HepG2 (cell line): ENCODE measurements around the gene MRPL27. TPM values are rescaled to one million over a fixed set of nuclear protein-coding genes. Genes with fewer than 3 reads are reported as not detected.

ENCODE experiments used
- ATAC-seq: fragments of 200-7000 bp; cut with Tn5 transposase; 3 replicates; pipeline ENCODE4 v1.9.1; 2020; ENCODE audit warnings: mild to moderate bottlenecking, moderate library complexity
- BruUV-seq: library from RNA; stranded (reverse); fragments of 400-500 nt; replicated peaks from 2 replicates; lab custom pipeline; 2021; lab: Mats Ljungman, UMichigan
- CTCF ChIA-PET: fragments of 300-600 bp; formaldehyde crosslinking; extraction: SDS; loops from one replicate; lab custom pipeline; 2021; ENCODE audit warnings: low total read pairs, inconsistent platforms, low intra/inter-chr PET ratio; lab: Yijun Ruan, JAX
- POLR2A ChIA-PET: fragments of 350-600 bp; sonication (Branson Sonifier 250); formaldehyde crosslinking; loops from one replicate; lab custom pipeline; 2020; ENCODE audit warnings: antibody characterized with exemption, inconsistent platforms; lab: Yijun Ruan, JAX
- DNase-seq: peaks from one replicate; pipeline ENCODE4 v3.0.0-alpha.2; 2015; ENCODE audit warnings: low spot score
- FAIRE-seq: peaks from 3 replicates; lab custom pipeline; 2011; peaks lifted over from hg19 to GRCh38; lab: Jason Lieb, UNC
- H2AFZ ChIP-seq: one replicate; pipeline ENCODE4 v1.6.1; 2011; ENCODE audit warnings: low read length, inconsistent platforms
- H3K27ac ChIP-seq: fragments of 300-600 bp; 3 replicates; pipeline ENCODE4 v1.8.0; 2011; ENCODE audit warnings: mixed run types, mild to moderate bottlenecking, mixed read lengths, low read length, inconsistent platforms; ENCODE audit not compliant: insufficient read depth; ENCODE audit errors: extremely low read length
- H3K27me3 ChIP-seq, 2 experiments: fragments of 200-600 bp in 1 of 2; 2 replicates in 1 of 2; 3 replicates in 1 of 2; pipeline versions ENCODE4 v1.6.0 to v1.8.0; 2011; ENCODE audit warnings: low read length in 2 of 2, mild to moderate bottlenecking in 2 of 2, moderate library complexity in 2 of 2, inconsistent platforms in 1 of 2; ENCODE audit not compliant: insufficient read depth in 2 of 2, control insufficient read depth in 1 of 2
- H3K36me3 ChIP-seq, 2 experiments: fragments of 200-600 bp in 1 of 2; replicated peaks in 1 of 2; 2 replicates in 1 of 2; 3 replicates in 1 of 2; pipeline versions ENCODE4 v1.5.1 to v1.8.0; 2011; ENCODE audit warnings: low read length in 2 of 2, inconsistent platforms in 1 of 2; ENCODE audit not compliant: insufficient read depth in 2 of 2, control insufficient read depth in 1 of 2
- H3K4me1 ChIP-seq: 2 replicates; pipeline ENCODE4 v1.5.1; 2012; ENCODE audit warnings: low read length, inconsistent platforms; ENCODE audit not compliant: insufficient read depth
- H3K4me2 ChIP-seq: 2 replicates; pipeline ENCODE4 v1.6.0; 2011; ENCODE audit warnings: low read depth, low read length, inconsistent platforms
- H3K4me3 ChIP-seq, 3 experiments: fragments of 200-600 bp in 1 of 3; sonication (generic), shearing (Covaris generic) in 1 of 3; replicated peaks in 1 of 3; 2 replicates each; pipeline ENCODE4 v1.5.1; 2011 to 2016; ENCODE audit warnings: low read length in 3 of 3, inconsistent platforms in 2 of 3, low read depth in 2 of 3, mild to moderate bottlenecking in 2 of 3, control low read depth in 1 of 3, mixed read lengths in 1 of 3; ENCODE audit not compliant: insufficient read depth in 1 of 3
- H3K79me2 ChIP-seq: one replicate; pipeline ENCODE4 v1.6.1; 2011; ENCODE audit warnings: low read length, inconsistent platforms; ENCODE audit not compliant: insufficient read depth
- H3K9ac ChIP-seq: 2 replicates; pipeline ENCODE4 v1.6.0; 2011; ENCODE audit warnings: mild to moderate bottlenecking, low read depth, low read length, inconsistent platforms; ENCODE audit not compliant: insufficient read depth
- H3K9me3 ChIP-seq: 2 replicates; pipeline ENCODE4 v1.5.1; 2012; ENCODE audit warnings: mild to moderate bottlenecking, low read length
- H4K20me1 ChIP-seq: 2 replicates; pipeline ENCODE4 v1.6.0; 2011; ENCODE audit warnings: inconsistent platforms, mild to moderate bottlenecking, low read length, moderate library complexity; ENCODE audit not compliant: insufficient read depth
- ZMAT3 ChIP-seq: sonication (generic); formaldehyde crosslinking; conservative IDR thresholded peaks from 2 replicates; pipeline ENCODE4 v1.7.0; 2021; ENCODE audit warnings: missing genetic modification reagents
- ZNF333 ChIP-seq: sonication (generic); formaldehyde crosslinking; IDR thresholded peaks from 2 replicates; pipeline ENCODE4 v1.4.0; 2020; ENCODE audit warnings: mild to moderate bottlenecking, missing genetic modification reagents, borderline replicate concordance
- ZNF577 ChIP-seq: sonication (generic); formaldehyde crosslinking; IDR thresholded peaks from 2 replicates; pipeline ENCODE4 v1.4.0; 2020; ENCODE audit warnings: mild to moderate bottlenecking, low read depth, missing genetic modification reagents, borderline replicate concordance
- ZNF619 ChIP-seq: sonication (generic); formaldehyde crosslinking; IDR thresholded peaks from 2 replicates; pipeline ENCODE4 v1.4.0; 2020; ENCODE audit warnings: mild to moderate bottlenecking, missing genetic modification reagents
- WGBS: methylation state at CpG from one replicate; pipeline ENCODE4 v1.1.6; 2017; ENCODE audit warnings: low lambda C conversion rate; 5-methylcytosine and 5-hydroxymethylcytosine counted together
- in situ Hi-C: cut with HindIII; loops from 2 replicates; pipeline ENCODE4 v1.10.0; 2017; ENCODE audit warnings: low pct_unique_long_range_greater_than_20kb; ENCODE audit not compliant: extremely low pct_ligation_motif_present
- intact Hi-C: fragments of 100-400 bp; cut with micrococcal nuclease; formaldehyde crosslinking; loops from one replicate; pipeline ENCODE4 v1.10.0; 2022; ENCODE audit not compliant: unreplicated experiment
- polyA plus RNA-seq, 8 experiments: library from polyadenylated mRNA; depleted of rRNA in 3 of 8; stranded (reverse) in 7 of 8; unstranded in 1 of 8; fragments of >200 nt; fragmentation: Illumina TruSeq in 4 of 8; extraction: Trizol in 4 of 8; gene quantifications; 2 replicates each; pipeline versions ENCODE4 v1.2.1 to v1.2.3, GENCODE V29; 2011 to 2016; ENCODE audit warnings: low read depth in 4 of 8, missing spikeins in 1 of 8, mixed read lengths in 1 of 8; ENCODE audit not compliant: insufficient read depth in 1 of 8
- total RNA-seq, 5 experiments: library from RNA; depleted of rRNA; stranded (reverse); fragments of >200 nt; fragmentation: Illumina TruSeq; extraction: Trizol; gene quantifications; 2 replicates each; pipeline ENCODE4 v1.2.3, GENCODE V29; 2016; ENCODE audit warnings: low read depth in 1 of 5
- TF ChIP-seq, protein P1 (sequence below): sonication (generic); formaldehyde crosslinking; IDR thresholded peaks from 2 replicates; pipeline ENCODE4 v1.9.0; 2022; ENCODE audit warnings: missing genetic modification reagents, mild to moderate bottlenecking, borderline replicate concordance
- TF ChIP-seq, protein P2 (sequence below), 2 experiments: fragments of 450-650 bp in 1 of 2; sonication (generic) in 1 of 2; formaldehyde crosslinking in 1 of 2; IDR thresholded peaks; 2 replicates each; pipeline versions ENCODE4 v1.6.1 to v1.8.0; 2016 to 2022; ENCODE audit warnings: antibody characterized with exemption in 1 of 2, mild to moderate bottlenecking in 1 of 2, missing genetic modification reagents in 1 of 2
- TF ChIP-seq, protein P3 (sequence below): sonication (generic); formaldehyde crosslinking; IDR thresholded peaks from 2 replicates; pipeline ENCODE4 v1.4.0; 2020; ENCODE audit warnings: mild to moderate bottlenecking, low read depth, missing genetic modification reagents
- TF ChIP-seq, protein P4 (sequence below): sonication (generic); formaldehyde crosslinking; IDR thresholded peaks from 2 replicates; pipeline ENCODE4 v1.4.0; 2020; ENCODE audit warnings: missing genetic modification reagents; ENCODE audit errors: not compliant biosample characterization

MRPL27 gene
- total and polyA plus RNA-seq, 2 of the 13 experiments (the other 11 are each of a cell fraction or from before 2014, with no cell fraction given): 137 to 217 TPM

DNA sequence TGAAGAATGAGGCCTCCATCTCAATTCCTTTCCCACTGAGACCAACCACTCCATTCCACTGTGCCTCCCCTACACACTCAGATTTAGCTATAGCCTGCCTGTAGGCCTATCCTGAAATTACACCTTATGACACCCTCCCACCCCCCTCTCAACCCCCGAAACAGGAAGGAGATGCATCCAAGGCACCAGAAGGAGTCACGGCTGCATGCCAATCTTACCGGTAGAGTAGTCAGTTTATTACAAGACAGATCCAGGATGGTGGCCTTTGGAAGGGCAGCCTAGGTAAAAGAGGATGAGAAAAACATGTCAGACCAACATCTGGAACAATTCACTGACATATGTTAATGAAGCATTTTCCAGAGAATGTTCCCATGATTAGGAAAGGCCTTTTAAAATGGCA is 21.7 kb upstream of the MRPL27 start:
- Histone ChIP-seq H3K4me1 (peaks cover 27% of the 10 kb centered on the region), H4K20me1 (peaks cover 15% of the 10 kb centered on the region; the same call in 1 of the 2 replicates), H2AFZ (no peak overlapping the region), H3K9ac (0 out of 2 replicates have a peak overlapping the region, but pooled peaks have one; percentile 9), H3K4me2 (peak overlapping the region; percentile 95), H3K36me3 (peaks cover 35 to 50% of the 10 kb centered on the region in 2 experiments), H3K79me2 (peaks cover 47% of the 10 kb centered on the region), H3K27ac (no peak overlapping the region), H3K9me3 (peaks cover 4% of the 10 kb centered on the region; the same call in 1 of the 2 replicates), H3K27me3 (peaks cover 0 to 3% of the 10 kb centered on the region in 2 experiments; a peak in 1 of 5 replicates), H3K4me3 (no peak overlapping the region)
- ChIA-PET CTCF (no interaction called here), POLR2A (no interaction called here)
- no TSS peak for BruUV-seq
- ATAC-seq (no peak), FAIRE-seq (peak; percentile 37), DNase-seq (no peak)
- WGBS: 81% methylated on average over 3 of the region's 3 CpGs
- intact Hi-C loops: no loop called here
- TF ChIP-seq, protein P1, sequence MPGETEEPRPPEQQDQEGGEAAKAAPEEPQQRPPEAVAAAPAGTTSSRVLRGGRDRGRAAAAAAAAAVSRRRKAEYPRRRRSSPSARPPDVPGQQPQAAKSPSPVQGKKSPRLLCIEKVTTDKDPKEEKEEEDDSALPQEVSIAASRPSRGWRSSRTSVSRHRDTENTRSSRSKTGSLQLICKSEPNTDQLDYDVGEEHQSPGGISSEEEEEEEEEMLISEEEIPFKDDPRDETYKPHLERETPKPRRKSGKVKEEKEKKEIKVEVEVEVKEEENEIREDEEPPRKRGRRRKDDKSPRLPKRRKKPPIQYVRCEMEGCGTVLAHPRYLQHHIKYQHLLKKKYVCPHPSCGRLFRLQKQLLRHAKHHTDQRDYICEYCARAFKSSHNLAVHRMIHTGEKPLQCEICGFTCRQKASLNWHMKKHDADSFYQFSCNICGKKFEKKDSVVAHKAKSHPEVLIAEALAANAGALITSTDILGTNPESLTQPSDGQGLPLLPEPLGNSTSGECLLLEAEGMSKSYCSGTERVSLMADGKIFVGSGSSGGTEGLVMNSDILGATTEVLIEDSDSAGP (CRISPR knock-in tag): no peak
- TF ChIP-seq ZNF619 (CRISPR knock-in tag) (no peak), ZNF577 (CRISPR knock-in tag) (no peak), ZMAT3 (CRISPR knock-in tag) (no peak), ZNF333 (CRISPR knock-in tag) (no peak)
- TF ChIP-seq, protein P2, sequence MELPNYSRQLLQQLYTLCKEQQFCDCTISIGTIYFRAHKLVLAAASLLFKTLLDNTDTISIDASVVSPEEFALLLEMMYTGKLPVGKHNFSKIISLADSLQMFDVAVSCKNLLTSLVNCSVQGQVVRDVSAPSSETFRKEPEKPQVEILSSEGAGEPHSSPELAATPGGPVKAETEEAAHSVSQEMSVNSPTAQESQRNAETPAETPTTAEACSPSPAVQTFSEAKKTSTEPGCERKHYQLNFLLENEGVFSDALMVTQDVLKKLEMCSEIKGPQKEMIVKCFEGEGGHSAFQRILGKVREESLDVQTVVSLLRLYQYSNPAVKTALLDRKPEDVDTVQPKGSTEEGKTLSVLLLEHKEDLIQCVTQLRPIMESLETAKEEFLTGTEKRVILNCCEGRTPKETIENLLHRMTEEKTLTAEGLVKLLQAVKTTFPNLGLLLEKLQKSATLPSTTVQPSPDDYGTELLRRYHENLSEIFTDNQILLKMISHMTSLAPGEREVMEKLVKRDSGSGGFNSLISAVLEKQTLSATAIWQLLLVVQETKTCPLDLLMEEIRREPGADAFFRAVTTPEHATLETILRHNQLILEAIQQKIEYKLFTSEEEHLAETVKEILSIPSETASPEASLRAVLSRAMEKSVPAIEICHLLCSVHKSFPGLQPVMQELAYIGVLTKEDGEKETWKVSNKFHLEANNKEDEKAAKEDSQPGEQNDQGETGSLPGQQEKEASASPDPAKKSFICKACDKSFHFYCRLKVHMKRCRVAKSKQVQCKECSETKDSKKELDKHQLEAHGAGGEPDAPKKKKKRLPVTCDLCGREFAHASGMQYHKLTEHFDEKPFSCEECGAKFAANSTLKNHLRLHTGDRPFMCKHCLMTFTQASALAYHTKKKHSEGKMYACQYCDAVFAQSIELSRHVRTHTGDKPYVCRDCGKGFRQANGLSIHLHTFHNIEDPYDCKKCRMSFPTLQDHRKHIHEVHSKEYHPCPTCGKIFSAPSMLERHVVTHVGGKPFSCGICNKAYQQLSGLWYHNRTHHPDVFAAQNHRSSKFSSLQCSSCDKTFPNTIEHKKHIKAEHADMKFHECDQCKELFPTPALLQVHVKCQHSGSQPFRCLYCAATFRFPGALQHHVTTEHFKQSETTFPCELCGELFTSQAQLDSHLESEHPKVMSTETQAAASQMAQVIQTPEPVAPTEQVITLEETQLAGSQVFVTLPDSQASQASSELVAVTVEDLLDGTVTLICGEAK (IDR thresholded peaks at IDR 0.05): no peak
- TF ChIP-seq, protein P2 (CRISPR knock-in tag; IDR thresholded peaks at IDR 0.05): no peak
- TF ChIP-seq, protein P3, sequence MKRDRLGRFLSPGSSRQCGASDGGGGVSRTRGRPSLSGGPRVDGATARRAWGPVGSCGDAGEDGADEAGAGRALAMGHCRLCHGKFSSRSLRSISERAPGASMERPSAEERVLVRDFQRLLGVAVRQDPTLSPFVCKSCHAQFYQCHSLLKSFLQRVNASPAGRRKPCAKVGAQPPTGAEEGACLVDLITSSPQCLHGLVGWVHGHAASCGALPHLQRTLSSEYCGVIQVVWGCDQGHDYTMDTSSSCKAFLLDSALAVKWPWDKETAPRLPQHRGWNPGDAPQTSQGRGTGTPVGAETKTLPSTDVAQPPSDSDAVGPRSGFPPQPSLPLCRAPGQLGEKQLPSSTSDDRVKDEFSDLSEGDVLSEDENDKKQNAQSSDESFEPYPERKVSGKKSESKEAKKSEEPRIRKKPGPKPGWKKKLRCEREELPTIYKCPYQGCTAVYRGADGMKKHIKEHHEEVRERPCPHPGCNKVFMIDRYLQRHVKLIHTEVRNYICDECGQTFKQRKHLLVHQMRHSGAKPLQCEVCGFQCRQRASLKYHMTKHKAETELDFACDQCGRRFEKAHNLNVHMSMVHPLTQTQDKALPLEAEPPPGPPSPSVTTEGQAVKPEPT (CRISPR knock-in tag): no peak
- TF ChIP-seq, protein P4, sequence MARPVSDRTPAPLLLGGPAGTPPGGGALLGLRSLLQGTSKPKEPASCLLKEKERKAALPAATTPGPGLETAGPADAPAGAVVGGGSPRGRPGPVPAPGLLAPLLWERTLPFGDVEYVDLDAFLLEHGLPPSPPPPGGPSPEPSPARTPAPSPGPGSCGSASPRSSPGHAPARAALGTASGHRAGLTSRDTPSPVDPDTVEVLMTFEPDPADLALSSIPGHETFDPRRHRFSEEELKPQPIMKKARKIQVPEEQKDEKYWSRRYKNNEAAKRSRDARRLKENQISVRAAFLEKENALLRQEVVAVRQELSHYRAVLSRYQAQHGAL (CRISPR knock-in tag): no peak
- in situ Hi-C loops: loop anchor here (5.0 kb wide), 1 partner anchor 83 kb away; the partner anchor contains the start of gene RSAD1
